Stimulated activated CD4-positive, alpha-beta T cell treated with anti-CD3 and anti-CD28 coated beads, Interleukin-4, amount 100 ng/mL, for 48 hours (primary cell): ENCODE measurements around the gene CSNK2A3.

Experiments
- DNase-seq, 2 donors: peaks; one replicate each; pipeline ENCODE4 v3.0.0-alpha.2; 2020; ENCODE audit warnings: low read depth in 2 of 2

Gene CSNK2A3

DNA sequence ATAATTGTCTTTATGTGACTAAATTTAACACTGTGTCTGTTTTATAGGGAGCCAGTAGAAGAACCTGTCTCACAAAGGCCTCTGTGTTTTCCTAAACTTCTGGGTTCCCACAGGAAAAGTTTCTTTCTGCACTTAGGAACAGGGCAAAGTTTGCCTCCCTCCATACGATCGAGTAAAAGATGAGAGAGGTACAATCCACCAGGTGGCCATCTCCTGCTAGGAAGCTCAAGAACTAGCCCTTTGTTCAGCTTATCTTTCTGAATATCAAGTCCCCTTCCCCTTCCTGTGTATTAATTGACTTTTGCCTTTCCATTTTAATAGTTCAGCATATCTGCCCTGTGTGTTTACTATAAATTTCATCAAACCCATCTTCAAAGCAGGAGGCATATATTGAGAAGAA lies 18.0 kb downstream of the CSNK2A3 start:
- no peak for DNase-seq

DNA sequence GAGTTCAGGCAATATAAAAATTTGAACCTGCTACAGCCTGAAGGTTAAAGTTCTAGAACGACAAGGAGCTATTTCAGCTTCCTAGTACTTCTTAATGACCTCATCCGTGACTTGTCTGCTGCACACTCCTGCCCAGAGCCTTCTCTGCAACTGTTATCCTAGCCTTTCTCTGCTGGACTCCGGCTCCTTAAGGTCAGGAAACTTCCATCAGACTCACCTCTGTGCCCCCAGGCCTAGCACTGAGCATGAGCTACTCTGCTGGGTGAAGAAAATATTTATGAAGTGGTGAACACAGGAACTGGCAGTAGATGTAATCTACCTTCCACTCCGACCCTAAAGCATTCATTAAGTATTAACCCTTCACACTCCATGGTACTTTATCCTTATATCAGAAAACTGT lies 18.4 kb downstream of the CSNK2A3 start:
- no peak for DNase-seq

DNA sequence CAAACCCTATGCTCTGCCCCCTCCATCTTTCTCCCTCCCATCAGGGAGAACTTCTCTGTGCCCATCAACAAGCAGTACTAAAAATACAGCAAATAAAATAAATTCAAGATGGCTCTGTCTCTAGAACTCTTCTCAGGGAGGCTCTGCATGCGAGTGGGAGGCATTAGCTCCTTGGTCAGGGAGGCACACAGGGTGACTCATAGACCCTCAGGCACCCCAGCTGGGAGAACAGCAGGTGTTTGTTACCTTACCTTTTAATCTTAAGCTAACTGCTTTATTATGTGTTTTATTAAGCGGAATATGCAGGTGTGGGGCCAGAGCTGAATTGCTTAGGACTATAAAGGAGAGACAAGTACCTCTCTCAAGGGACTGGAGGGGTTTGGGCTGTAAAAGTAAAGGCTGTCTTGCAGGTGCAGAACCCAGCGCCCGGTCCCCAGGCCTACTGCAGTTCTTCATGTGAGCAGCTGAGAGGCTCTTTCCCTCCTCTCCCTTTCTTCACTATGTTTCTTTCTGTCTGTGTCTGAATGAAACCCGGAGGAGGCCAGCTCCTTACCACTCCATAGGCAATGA lies 20.8 kb downstream of the CSNK2A3 start:
- no peak for DNase-seq

DNA sequence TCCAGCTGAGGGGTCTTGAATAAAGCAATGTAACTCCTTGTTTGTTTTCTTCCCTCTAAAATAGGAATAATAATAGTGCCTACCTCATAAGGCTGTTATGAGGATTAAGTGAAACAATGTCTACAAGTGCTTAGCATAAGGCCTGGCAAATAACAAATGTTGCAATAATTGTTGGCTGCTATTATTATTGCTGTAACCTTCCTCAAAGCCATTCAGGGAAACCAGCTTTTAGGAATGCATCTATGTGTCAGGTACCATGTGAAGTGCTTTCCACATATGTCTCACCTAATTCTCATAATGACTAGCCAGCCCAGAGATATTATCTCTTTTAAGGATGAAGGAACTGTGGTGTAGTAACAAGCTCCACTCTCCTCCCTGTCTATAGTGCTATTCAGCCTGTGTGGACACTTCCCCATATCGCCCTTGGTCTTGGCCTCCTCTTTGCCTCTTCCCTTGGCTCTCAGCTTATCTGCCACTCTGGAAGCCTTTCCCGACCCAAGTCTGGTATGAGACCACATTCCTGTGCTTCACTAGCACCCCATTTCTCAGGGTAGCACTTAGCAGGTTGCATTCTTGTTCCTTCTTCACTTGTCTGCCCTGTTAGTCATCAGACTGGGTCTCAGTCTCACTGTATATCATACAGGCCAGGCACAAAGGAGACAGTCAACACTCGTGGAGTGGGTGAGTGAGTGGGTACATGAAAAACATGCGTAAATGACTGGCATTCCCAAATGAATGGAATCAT lies 23.8 kb downstream of the CSNK2A3 start:
- no peak for DNase-seq

DNA sequence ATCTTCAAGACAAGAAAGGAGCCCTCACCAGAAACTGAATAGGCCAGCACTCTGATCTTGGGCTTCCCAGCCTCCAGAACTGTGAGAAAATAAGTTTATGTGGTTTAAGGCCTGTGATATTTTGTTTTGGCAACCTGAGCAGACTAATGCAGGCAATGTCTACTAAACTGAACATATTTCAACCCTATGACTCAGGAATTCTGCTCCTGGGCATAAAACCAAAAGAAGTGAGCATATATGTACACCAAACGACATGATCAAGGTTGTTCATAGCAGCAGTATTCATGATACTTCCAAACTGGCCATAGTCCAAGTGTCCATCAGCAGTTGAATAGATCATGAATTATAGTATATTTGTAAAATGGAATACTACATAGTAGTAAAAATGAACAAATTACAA lies 29.0 kb downstream of the CSNK2A3 start:
- no peak for DNase-seq

DNA sequence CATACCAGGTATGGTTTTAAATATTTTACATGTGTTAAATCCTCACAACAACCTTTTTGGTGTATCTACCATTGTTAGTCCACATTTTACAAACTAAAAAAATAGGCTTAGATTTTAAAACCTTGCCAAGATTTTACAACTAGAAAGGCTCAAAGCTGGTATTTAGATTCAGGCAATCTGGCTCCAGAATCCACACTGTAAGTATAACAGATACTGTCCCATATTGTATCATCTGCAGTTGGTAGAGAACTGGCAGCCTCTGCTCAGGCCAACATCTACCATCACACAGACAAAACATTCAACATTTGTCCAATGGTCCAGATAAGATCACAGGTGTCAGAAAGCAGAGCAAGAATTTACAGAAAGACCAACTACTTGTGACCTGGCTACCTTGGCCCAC lies 30.9 kb downstream of the CSNK2A3 start:
- DNase-seq: no peak

DNA sequence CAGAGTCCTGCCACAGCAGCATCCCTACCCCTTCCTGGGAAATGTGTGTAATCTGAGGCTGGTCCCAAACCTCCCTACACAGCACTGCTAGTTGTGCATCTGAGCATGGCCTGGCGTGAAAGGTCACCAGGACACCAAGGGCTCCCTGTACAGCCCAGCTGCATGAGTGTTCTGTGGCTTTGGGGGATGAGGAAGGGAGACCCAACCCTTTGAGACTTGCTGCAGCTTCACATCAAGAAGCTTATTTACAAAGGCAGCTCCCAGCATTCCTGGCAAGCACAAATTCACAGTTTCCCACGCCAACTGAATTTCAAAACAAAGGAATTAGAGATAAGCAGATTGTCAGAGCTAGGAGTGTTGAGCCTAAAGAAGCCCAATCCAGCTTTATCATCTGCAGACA lies 32.2 kb downstream of the CSNK2A3 start:
- DNase-seq: no peak

DNA sequence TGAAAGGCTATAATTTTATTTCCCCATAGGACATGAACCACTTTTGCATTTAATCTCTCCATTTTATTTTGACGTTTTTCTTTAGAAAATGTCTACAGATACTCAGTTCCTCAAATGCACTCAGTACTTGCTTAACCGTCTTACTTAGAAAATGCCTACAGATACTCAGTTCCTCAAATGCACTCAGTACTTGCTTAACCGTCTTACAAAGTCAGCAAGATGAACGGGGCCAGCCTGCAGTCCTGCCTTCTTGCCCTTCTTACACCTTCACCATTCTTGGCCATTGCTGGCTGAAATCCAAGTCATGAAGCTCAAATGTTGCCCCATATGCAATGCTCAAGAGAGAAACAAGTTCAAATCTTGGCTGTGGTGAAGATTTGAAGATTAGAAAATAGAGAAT lies 34.1 kb downstream of the CSNK2A3 start:
- no peak for DNase-seq

DNA sequence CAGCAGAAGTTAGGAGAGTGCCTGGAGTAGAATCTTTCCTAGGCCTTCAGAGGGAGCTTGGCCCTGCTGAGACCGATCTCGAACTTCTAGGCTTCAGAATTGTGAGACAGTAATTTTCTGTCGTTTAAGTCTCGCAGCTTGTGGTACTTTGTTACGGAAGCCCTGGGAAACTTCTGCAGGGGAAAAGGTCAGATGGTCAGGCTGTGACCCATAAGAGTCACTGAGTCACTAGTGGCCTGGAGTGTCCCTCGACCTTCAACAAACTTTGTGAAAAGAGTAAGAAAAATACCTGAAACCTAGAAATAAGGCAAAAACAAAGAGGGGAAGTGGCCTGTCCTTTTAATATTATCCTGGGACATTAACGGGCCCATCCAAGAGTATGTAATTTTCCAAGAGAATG lies 34.6 kb downstream of the CSNK2A3 start:
- DNase-seq: no peak

DNA sequence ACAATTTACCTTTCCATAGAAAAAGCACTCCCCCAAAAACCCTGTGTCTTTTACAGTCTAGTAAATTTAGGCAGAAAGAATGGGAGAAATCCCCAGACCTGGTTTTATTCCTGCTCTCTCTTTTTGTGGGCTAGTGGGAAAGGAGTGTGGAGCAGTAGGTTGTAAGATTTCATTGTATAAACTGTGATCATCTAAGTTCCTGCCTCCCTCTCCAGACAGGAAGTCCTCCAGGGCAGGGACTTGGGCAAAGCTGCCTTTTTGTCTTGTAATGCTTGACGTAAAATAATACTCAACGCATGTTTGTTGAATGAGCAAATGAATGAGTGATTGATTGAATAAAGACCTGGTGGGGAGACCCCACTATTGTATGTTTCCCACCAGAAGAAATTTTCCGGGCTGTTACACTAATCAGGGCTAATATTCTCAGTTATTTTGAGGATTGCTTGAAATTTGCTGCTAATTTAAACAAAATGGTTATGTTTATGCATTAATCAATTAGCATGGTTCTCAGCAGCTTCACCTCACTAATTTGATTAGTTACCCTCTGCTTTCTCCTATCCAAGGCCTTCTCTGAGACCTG lies 36.3 kb downstream of the CSNK2A3 start:
- DNase-seq: no peak

DNA sequence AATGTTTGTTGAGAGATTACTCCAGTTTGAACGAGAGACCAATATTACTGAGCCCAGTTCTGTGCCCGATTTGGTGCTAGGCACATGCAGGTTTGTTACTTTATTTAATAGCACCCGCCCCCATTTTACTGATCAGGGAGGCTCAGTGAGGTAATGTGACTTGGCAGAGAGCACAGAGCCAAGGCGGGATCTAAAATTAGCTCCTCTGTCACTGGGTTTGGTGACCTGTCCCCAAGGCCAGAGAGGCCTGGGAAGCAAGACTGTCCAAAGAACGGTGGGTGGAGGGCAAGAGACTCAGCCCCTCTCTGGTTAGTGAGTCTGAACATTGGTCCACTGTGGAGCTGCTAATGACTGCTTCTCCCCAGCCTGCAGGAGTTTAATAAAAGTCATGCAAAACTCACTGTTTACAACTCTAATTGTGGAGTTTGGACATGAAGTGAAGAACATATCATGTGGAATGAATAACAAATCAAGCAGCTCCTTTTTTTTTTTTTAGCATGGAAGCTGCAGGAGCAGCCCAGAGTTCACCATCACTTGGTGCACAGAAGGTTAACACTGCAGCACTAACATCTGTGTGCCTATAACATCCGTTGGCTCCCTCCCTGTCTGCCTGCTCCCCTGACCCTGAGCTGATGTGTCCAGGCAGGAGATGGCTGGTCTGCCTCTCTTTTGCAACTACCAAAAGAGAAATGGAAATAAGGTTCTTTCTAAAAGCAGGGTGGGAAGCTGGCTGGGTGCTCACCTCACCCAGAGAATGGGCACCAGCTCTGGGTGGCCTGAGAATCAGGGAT lies 39.0 kb downstream of the CSNK2A3 start:
- no peak for DNase-seq

DNA sequence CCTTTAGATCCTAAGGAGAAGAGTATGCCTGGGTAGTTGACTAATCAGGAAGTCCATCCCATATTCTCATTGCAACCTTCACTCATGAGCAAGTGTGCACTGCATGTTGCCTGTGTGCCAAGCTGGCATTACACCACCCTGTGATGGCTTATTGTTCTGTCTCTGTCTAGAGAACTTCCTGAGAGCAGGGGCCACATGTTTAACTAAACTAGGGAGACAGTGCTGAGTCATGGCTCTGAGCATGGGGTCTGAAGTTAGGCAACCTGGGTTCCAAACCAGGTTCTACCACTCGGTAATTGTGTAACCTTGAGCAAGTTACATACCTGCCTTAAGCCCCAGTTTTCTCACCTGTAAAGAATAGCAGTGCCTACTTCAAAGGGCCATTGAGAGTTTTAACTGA lies 39.6 kb downstream of the CSNK2A3 start:
- no peak for DNase-seq

DNA sequence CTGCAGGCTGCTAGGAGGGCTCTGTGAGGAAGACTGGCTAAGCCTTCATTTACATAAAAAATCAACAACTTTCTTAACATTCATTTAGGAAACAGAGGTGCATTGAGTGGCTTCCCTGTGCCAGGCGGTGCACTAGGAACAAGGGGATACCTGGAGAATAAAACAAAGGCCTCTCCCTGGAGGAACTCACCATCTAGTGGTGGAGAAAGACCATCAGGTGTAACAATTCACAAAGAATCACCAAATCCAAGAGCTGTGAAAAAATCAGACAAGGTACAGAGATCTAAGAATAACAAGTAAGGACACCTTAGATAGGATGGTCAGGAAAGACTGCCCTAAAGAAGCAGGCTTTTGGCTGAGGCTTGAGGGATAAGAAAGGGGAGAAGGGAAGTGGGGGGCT lies 40.3 kb downstream of the CSNK2A3 start:
- DNase-seq: no peak

DNA sequence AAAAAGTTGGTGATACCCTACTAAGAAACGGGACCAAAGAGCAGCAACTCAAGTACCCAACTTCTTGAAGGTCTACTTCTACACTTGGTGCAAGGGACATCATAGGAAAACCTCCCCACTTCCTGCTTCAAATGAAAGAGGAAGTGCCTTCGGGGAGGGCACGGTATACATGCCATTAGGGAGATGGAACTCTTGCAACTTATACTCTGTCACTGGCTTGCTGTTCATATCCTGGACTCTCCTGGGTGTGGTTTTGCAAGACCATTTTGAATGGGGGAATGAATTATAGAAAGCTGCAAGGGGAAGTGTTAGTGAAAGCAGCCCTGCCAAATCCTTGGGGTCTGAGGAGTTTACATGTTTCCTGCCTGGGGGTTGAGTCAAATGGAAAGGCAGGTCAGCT lies 41.9 kb downstream of the CSNK2A3 start:
- no peak for DNase-seq

DNA sequence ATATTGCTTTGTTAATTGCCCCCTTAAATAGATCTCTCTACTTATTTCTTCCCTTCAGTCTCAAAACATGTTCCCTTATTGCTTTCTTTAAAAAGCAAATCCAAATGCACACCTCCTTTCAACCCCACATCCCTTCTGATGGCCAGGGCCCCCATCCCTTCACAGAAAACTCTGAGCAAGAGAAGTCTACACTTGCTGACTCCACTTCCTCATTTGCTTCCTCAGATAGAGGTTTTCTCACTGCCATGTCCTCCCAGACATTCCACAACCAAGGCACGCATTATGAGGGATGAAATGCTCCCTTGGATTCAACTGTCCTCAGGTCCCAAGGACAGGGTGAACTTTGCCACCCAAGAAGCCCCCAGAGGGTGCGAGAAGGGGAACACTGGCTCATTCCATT lies 43.1 kb downstream of the CSNK2A3 start:
- DNase-seq: no peak

DNA sequence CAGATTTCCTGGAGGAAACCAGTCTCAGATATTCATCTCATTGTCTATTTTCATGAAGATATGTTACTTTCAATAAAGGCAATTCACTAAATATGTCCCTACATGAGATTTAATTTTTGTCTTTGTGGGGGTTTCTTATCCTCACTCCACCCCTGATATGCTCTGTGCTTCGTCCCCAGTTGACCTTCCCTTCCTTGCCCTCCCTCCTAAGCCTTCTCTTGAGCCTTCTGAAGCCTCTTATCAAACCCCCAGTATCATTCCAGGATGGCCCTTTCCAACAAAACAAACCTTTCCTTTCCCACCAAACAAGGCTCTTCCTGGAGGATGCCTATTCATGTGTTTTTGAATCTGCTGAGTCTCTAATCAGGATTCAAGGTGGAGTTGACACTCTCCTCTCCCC lies 44.8 kb downstream of the CSNK2A3 start:
- no peak for DNase-seq

DNA sequence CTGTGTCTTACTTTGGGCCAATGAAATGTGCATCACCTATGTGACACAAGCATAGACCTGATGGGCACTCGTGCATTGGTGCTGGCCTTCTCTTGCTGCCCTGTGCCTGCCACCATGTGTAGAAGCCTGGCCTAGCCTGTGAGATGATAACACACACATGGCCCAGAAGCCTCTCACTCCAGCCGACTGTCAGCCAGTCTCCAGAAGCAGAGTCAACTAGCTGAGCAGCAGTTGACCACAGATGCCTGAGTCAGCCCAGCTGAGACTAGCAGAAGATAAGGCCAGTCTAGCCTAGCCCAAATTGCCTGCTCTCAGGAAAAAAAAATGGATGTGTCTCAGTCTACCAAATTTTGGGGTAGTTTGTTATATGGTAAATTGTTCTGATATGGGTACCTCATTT lies 46.2 kb downstream of the CSNK2A3 start:
- no peak for DNase-seq

DNA sequence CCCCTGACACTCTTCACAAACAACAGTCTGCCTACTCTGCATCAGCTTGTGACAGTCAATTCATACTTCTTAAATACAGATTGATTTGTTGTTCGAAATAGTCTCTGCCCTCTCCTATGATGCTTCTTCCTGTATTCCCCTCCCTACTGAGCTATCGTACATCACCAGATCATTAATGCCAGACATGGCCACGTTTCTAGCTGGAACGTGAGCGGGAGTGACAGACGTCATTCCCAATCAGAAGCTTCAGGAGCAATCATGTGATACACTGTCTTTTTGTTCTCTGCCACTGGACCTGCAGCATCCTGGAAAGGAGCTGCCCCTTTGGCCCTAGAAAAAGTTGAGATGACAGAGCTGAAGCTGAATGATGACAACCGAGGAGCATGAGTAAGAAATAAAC lies 48.5 kb downstream of the CSNK2A3 start:
- no peak for DNase-seq

DNA sequence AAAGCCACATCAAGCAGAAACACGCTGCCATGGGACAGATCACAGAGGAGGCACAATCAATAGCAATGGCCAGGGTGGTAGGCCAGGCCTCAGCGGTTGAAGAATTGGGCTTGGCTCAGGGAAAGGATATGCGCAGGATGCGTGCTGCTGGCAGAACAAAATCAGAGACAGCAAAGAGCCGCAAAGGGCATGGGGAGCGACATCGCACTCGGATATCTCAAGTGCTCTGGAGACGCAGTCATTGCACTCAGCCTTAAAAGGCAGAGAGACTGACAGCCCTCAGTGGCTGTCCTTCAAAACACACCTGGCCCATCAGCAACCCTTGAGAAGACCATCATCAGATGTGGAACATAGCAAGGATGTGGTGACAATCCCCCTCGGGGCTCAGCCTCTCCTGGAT lies 50.5 kb downstream of the CSNK2A3 start:
- no peak for DNase-seq
